Glomerular visceral epithelial cell (primary cell): ENCODE measurements around the gene EPB41L2.
"Not testable (repeated sequence)": the region's sequence is repeated elsewhere in the genome, so short reads cannot be mapped to it uniquely, and the experiment has no call there.

Experiments
- DNase-seq: peaks from one replicate; pipeline ENCODE4 v3.0.0-alpha.2; 2016; ENCODE audit errors: extremely low spot score

The EPB41L2 gene

GRCh38 chr6:131036143-131036542, 26.9 kb downstream of the EPB41L2 start:
- DNase-seq = no peak

- no peak for DNase-seq
Observed at GRCh38 chr6:131035582-131035981, 27.5 kb downstream of the EPB41L2 start.

- no peak for DNase-seq
Observed at GRCh38 chr6:131033631-131034030, 29.4 kb downstream of the EPB41L2 start.

- peak; percentile 44 for DNase-seq
Observed at GRCh38 chr6:131029626-131030297, 33.3 kb downstream of the EPB41L2 start.

GRCh38 chr6:131027326-131027725, 35.7 kb downstream of the EPB41L2 start:
- DNase-seq = no peak

GRCh38 chr6:131026243-131026642, 36.8 kb downstream of the EPB41L2 start:
- DNase-seq = no peak

GRCh38 chr6:131024565-131024964, 38.5 kb downstream of the EPB41L2 start:
- no peak for DNase-seq

- DNase-seq = peak; percentile 67
Observed at GRCh38 chr6:131023834-131024504, 39.1 kb downstream of the EPB41L2 start.

- no peak for DNase-seq
Observed at GRCh38 chr6:131022691-131023090, 40.4 kb downstream of the EPB41L2 start.

GRCh38 chr6:131017962-131018361, 45.1 kb downstream of the EPB41L2 start:
- no peak for DNase-seq

GRCh38 chr6:131015630-131016263, 47.3 kb downstream of the EPB41L2 start:
- peak; percentile 18 for DNase-seq

- DNase-seq = no peak
Observed at GRCh38 chr6:131015025-131015591, 47.9 kb downstream of the EPB41L2 start.

GRCh38 chr6:131014080-131014776, 48.8 kb downstream of the EPB41L2 start:
- no peak for DNase-seq

- DNase-seq = peak; percentile 52
Observed at GRCh38 chr6:131013495-131013894, 49.5 kb downstream of the EPB41L2 start.

GRCh38 chr6:131009790-131010189, 53.3 kb downstream of the EPB41L2 start:
- DNase-seq = no peak

- DNase-seq = not testable (repeated sequence)
Observed at GRCh38 chr6:131008965-131009364, 54.1 kb downstream of the EPB41L2 start.

GRCh38 chr6:131007964-131008363, 55.1 kb downstream of the EPB41L2 start:
- DNase-seq = not testable (repeated sequence)

GRCh38 chr6:131007286-131007685, 55.8 kb downstream of the EPB41L2 start:
- no peak for DNase-seq

GRCh38 chr6:131005439-131006016, 57.5 kb downstream of the EPB41L2 start:
- no peak for DNase-seq

GRCh38 chr6:131004936-131005335, 58.1 kb downstream of the EPB41L2 start:
- DNase-seq = no peak

GRCh38 chr6:131004387-131004755, 58.7 kb downstream of the EPB41L2 start:
- DNase-seq = no peak
